ENCODE results near the gene ACRV1. TPM values are rescaled to one million over a fixed set of nuclear protein-coding genes. Genes with fewer than 3 reads are reported as not detected.

ACRV1 gene
- total RNA-seq, 1 donor from 2014 or later = not detected

- ATAC-seq = no peak
- Histone ChIP-seq H3K27me3 (ENCODE audit: low read depth) (no peaks in the 10 kb centered on the region), H3K4me3 (no peak overlapping the region), H3K27ac (no peak overlapping the region), H3K36me3 (no peaks in the 10 kb centered on the region), H3K9me3 (no peaks in the 10 kb centered on the region), H3K4me1 (no peaks in the 10 kb centered on the region)
- intact Hi-C loops (cut with DNase I) = no loop called here
- DNase-seq = no peak
- TF ChIP-seq CTCF (IDR thresholded peaks at IDR 0.05) = no peak
Measured at GRCh38 chr11:125701018-125701610, 20.5 kb upstream of the ACRV1 start.

- DNase-seq (no peak), ATAC-seq (no peak)
- Histone ChIP-seq H3K4me1 (no peaks in the 10 kb centered on the region), H3K4me3 (no peak overlapping the region), H3K27me3 (ENCODE audit: low read depth) (no peaks in the 10 kb centered on the region), H3K9me3 (no peaks in the 10 kb centered on the region), H3K27ac (no peak overlapping the region), H3K36me3 (no peaks in the 10 kb centered on the region)
- intact Hi-C loops (cut with DNase I) = no loop called here
- TF ChIP-seq CTCF (IDR thresholded peaks at IDR 0.05) = no peak
Measured at GRCh38 chr11:125694951-125695350, 14.3 kb upstream of the ACRV1 start.

- Histone ChIP-seq H3K9me3 (no peaks in the 10 kb centered on the region), H3K27me3 (ENCODE audit: low read depth) (no peaks in the 10 kb centered on the region), H3K36me3 (no peaks in the 10 kb centered on the region), H3K4me3 (no peak overlapping the region), H3K27ac (no peak overlapping the region), H3K4me1 (no peaks in the 10 kb centered on the region)
- no peak for TF ChIP-seq CTCF (IDR thresholded peaks at IDR 0.05)
- intact Hi-C loops (cut with DNase I) = no loop called here
- no peak for ATAC-seq
- DNase-seq = no peak
Measured at GRCh38 chr11:125692887-125693286, 12.2 kb upstream of the ACRV1 start.

- H3K36me3 ChIP-seq = no peaks in the 10 kb centered on the region
- intact Hi-C loops (cut with DNase I) = no loop called here
- ATAC-seq (no peak), DNase-seq (no peak)
- H3K4me1 ChIP-seq = no peaks in the 10 kb centered on the region
- no peaks in the 10 kb centered on the region for H3K9me3 ChIP-seq
- H3K27ac ChIP-seq = no peak overlapping the region
- no peak overlapping the region for H3K4me3 ChIP-seq
- no peaks in the 10 kb centered on the region for H3K27me3 ChIP-seq (ENCODE audit: low read depth)
- no peak for TF ChIP-seq CTCF (IDR thresholded peaks at IDR 0.05)
Measured at GRCh38 chr11:125690006-125690405, 9.4 kb upstream of the ACRV1 start.

- DNase-seq = no peak
- intact Hi-C loops (cut with DNase I) = no loop called here
- Histone ChIP-seq H3K4me1 (no peaks in the 10 kb centered on the region), H3K36me3 (no peaks in the 10 kb centered on the region), H3K27ac (no peak overlapping the region), H3K27me3 (ENCODE audit: low read depth) (no peaks in the 10 kb centered on the region), H3K4me3 (no peak overlapping the region), H3K9me3 (no peaks in the 10 kb centered on the region)
- ATAC-seq = no peak
- TF ChIP-seq CTCF (IDR thresholded peaks at IDR 0.05) = no peak
Measured at GRCh38 chr11:125689274-125689859, 8.7 kb upstream of the ACRV1 start.
